ENCODE data around the gene RAB8B.

Gene RAB8B

DNA sequence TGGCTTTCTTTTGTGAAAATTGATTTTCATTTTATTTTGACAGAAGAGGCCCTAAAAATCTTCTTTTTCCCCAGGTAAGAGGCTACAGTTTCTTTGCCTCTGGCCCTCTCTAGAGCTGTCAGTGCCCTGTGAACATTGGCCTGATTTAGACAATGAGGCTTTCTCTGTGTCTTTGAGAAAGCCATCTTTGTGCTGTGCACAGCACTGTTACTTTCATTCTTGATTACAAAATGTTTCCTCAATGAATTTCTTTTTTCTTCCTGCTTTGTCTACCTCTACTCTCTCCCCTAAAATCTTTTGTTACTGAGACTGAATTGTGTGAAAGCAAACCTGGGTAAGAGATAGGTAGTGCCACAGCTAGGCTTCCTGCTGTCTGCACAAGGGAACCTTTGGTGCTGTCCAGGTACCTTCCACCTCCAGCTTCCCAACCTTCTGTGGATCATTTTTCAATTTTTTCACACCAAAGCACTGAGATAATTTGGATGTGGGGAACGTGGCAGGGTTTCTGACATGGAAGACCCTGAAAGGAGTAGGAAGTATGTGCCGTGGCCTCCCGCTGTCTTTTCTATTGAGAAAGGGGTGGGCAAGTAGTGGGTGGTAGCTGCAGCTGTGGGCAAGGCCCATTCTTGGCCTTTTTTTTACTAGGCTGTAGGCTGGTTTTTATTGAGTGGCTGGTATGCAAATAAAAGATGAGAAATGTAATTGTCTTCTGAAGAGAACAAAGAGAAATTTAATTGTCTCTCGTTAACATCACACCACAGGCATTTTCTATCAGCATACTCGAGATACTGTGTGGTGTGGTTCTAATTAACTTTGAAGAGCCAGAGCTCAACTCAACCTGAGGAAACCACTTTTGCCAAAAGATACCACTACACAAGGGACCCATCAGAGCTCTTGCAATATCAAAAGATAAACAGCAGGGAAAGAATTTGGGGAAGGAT, 21.0 kb downstream of the RAB8B start:
- DNase-seq = peak; percentile 8 to 11

DNA sequence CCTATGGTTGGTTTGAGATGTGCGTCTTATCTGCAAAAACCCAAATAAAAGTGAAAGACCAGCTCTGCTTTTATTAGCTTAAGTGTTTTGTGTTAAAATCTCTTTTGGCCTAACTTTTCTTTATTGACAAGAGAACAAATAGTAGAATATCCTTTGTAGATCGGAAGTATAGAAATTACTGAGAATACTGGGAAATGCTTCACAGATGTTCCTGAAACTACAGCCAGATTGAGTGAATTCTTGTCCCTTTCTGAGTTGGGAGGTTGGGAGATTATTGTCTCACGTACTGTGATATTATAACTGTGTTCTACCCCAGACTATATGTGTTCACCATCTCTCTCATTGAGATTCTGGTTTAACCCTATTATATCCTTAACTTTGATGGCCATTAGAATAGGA, 21.7 kb downstream of the RAB8B start:
- no peak for DNase-seq

DNA sequence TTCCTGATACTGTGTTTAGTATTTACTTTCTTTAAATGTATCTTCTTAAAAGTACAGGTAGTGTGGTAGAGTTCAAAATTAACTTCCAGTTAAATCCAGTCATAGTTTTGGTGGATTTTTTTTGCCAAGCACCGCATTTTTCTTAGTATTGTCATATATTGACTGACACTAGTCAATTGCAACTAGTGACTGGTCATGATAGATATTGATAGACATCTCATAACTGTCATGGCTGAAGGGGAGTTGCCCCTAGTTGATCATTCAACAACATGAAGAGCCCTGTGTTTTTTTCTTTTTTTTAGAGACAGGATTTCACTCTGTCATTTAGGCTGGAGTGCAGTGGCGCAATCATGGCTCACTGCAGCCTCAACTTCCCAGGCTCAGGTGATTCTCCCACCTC, 22.1 kb downstream of the RAB8B start:
- no peak for DNase-seq

DNA sequence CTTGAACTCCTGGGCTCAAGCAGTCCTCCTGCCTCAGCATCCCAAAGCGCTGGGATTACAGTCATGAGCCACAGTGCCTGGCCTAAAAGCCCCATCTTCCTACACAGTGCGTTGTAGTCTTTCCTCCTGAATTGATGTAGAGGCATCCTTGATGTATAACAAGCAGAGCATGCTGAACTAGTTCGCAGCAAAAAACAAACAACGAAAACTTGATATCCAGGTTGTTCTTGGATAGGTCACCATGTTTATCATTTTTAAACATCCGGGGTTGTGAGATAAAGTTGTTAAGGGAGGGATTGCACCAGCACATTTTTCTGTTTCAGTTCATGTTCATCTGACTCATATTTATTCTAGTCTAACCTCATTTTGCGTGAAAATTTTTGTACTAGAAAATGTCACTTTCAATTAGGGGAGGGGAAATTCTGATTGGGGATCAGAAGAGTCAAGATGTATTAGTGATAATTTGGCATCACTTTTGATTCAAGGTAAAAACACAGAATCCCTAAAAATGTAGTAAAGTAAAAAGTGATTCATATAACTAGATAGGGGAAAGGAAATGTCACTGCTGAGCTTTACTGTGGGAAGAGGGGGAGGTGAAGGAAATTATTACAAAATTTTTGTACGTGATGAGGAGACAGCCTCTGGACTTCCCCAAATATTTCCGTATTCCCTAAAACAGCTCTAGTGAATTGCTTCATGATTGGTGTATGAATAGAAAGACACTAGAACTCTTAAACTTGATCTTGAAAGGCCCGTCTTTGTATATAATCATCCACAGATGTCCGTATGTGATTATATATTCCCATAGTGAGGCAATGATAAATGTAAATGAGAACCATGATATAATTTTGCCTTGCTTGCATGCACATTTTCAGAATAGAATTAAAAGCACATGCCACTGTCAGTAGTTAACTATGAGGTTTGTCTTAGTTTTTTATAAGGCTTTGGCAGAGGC, 22.9 kb downstream of the RAB8B start:
- no peak for DNase-seq

DNA sequence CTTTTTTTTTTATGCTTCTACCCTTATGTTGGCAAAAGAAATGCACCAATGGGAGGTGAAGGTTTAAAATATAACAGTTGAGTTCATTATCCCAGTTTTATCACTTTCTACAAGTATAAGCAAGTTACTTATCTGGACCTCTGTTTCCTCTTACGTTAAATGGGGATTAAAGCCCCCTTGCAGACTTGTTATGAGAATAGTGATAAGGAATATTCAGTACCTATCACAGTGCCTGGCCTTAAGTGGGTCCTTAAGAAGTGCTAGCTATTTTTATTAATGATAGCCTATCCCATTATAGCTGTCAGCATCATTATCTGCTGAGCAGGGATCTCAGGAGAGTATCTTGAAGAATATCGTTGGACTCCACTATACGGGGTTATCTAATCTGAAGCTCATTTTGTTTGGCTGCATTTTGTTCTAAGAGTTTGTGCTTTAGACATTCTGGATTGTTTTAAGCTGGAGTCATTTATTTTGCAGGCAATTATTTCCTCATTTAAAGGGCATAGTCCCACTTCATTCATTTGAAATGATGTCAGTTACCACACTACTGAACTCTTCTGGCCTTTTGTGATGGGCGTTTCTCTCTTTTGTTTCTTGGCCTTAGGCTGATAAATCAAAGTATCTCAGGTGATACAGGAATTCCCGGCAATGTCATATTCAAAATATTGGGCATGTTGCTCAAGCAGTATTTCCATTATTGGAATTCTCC, 28.8 kb downstream of the RAB8B start:
- no peak for DNase-seq

DNA sequence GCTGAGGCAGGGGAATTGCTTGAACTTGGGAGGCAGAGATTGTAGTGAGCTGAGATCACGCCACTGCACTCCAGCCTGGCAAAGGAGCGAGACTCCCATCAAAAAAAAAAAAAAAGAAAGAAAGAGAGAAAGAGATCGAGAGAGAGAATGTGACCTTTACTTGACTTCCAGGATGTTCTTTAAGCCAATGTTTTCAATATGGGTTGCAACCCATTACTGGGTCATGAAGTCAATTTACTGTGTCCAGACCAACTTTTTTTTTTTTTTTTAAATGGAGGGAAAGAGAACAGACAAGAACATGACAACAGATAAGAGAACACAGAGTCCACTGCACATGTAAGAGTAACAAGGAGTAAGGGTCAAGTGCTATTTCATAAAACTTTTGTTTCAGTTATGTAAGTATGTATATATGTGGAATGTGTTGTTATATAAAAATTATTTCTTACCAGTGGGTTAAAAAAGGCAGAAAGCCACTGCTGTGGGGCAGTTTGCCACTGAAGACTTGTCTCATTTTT, 29.8 kb downstream of the RAB8B start:
- no peak for DNase-seq

DNA sequence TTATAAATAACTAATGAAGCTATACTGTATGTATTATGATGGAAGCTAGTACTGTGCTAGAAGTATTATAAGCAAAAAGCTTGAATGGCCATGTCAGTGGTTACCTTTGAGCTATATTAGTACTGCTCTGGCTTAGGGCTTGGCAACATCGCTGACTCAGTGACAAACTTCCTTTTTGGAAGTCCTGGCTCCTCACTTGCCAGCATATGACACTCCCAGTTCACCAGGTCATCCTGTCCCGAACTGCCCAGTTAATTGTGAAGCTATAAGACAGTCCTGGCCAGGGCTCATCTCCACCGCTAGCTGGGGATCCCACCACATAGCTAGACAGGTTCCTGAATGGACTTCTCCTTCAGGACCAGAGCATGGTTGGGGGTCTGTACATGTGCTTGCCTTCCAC, 31.9 kb downstream of the RAB8B start:
- DNase-seq = no peak

DNA sequence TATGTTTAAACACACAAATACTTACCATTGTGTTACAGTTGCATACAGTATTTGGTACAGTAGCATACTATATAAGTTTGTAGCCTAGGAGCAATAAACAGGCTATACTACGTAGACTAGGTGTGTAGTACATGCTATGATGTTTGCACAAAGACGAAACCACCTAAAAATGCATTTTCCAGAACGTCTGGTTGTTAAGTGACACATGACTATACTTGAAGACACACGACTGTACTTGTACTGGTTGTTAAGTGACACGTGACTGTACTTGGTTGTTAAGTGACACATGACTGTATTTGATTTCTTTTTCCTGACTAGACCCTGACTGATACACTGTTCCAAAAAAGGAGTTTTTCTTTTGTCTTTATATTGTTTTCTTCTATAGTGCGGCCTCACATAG, 34.1 kb downstream of the RAB8B start:
- no peak for DNase-seq

DNA sequence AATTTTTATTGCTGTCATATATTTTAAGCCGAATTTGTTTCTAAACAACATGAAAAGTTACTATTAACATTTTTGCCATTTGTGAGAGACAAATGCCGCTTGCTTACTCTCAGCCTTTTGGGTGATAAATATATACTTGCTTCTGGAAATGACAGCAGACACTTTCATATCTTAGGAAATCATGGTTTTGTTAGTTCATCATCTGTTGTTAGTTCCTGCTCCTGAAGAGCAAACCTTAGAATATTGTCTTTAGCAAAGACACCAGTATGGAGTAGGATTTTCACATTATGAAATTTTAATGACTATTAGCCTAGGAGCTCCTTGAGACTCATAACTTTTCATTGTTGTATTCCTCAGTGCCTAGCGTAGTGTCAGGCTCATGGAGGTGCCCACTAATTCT, 36.0 kb downstream of the RAB8B start:
- DNase-seq = no peak

DNA sequence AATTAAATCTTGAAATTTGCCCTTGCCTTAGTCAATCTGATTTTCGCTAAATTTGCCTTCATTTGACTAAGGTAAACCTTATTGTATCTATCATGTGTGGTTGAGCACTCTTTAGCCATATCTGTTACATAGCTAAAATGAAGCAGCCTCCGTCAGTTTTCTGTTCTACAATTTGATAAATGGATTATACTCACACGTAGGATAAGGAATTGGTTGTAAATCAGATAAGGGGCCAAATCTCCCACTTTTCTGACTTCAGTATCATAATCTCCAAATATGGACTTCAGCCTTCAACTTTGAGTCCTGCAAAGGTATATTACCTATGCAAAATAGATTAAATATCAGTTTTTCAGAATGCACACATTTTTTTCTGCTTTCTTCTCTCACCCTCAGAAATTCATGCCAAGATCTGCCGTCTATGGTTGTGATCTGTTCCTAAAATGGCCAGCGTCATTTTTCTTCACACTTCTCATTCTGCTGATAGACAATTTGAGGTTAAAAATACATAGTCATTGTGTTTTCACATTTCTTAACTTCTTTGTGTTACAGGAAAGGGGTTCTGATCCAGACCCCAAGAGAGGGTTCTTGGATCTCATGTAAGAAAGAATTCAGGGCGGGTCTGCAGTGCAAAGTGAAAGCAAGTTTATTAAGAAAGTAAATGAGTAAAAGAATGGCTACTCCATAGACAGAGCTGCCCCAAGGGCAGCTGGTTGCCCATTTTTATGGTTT, 36.9 kb downstream of the RAB8B start:
- DNase-seq = peak in 1 of 2 experiments; percentile 30

DNA sequence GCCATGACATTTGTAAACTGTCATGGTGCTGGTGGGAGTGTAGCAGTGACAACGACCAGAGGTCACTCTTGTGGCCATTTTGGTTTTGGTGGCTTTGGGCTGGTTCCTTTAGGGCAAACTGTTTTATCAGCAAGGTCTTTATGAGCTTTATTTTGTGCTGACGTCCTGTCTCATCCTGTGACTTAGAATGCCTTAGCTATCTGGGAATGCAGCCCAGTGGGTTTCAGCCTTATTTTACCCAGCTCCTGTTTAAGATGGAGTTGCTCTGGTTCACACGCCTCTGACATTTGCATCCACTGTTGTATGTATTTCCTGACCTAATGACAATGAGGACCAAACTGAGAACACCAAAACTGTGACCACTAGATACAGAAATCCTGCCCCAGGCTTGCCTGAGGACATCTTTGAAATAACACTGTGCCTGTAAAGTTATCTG, 37.6 kb downstream of the RAB8B start:
- no peak for DNase-seq

DNA sequence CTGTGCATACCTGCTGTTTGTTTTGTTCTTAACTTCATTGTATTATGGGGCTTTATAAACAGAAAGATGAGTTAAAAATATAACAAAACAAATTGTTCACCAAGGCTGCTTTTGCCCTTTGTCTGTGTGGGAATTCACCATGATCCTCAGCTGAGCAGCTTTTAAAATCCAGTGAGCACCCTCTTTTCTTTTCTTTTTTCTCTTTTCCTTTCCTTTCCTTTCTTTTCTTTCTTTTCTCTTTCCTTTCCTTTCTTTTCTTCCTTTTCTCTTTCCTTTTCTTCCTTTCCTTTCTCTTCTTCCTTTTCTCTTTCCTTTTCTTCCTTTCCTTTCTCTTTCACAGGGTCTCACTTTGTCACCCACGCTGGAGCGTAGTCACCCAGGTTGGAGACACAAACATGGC, 38.3 kb downstream of the RAB8B start:
- no peak for DNase-seq

DNA sequence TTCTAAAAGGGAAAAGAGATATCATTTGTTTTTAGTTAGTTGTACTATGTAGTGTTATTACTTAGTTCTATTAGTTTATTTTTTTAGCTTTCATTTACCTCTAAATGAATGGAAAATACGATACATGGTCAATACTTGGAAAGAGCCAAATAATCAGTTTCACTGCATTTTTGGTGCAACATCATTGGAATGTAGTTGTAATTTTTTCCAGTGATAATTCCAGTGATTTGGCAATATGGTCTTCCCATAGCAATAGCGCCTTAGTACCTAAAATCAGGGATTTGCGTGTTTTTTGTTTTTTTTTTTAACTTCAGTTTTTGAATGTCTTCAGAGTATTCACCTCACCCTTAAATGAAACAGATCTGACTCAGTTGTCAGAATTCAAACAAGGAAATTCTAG, 41.8 kb downstream of the RAB8B start:
- no peak for DNase-seq

DNA sequence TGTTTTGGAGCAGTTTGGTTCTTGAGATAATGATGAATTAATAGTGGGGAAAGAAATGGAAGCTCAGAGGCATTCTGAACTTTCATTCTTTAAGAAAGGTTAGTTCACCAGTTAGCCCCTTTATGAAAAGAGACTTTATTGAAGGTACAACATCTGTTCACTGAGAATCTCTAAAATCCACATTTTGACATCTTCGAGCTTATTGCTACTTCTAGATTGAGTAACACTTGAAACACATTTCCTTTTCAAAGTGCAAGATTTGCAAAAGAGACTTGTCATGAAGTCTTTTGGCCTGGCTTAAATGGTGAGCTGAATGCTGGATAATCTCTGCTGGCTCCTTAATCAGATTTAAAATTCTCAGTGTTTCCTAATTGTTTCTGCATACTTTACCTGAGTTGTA, 42.3 kb downstream of the RAB8B start:
- no peak for DNase-seq

DNA sequence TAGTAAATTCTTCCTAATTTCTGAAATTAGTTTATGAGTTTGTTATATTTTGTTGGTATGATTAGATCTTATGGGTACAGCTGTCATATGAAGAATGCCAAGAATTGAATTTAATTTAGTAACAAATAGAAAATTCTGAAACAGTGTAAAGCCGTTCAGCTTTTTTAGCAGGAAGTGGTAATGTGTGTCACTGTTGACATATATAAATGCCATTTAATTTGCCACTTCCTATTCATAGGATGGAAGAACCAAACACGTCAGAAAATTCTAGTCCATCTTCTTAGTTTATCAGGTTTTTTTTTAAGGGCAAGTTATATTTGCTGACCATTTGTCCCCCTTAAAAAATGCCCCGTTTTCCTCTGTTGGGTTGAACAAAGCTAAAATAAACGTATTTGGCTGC, 43.0 kb downstream of the RAB8B start:
- no peak for DNase-seq

DNA sequence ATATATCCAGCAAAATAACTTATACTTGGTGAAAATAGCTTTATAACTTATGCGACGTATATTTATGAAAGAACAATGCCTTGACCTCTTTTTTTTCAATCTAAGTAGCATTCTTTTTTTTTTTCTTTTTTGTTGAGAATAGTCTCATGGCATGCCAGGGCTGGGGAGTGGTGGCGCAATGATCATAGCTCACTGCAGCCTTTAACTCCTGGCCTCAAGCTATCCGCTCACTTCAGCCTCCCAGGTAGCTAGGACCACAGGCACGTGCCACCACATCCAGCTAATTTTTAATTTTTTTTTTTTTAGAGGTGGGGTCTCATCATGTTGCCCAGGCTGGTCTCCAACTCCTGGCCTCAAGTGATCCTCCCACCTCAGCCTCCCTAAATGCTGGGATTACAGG, 43.5 kb downstream of the RAB8B start:
- no peak for DNase-seq

DNA sequence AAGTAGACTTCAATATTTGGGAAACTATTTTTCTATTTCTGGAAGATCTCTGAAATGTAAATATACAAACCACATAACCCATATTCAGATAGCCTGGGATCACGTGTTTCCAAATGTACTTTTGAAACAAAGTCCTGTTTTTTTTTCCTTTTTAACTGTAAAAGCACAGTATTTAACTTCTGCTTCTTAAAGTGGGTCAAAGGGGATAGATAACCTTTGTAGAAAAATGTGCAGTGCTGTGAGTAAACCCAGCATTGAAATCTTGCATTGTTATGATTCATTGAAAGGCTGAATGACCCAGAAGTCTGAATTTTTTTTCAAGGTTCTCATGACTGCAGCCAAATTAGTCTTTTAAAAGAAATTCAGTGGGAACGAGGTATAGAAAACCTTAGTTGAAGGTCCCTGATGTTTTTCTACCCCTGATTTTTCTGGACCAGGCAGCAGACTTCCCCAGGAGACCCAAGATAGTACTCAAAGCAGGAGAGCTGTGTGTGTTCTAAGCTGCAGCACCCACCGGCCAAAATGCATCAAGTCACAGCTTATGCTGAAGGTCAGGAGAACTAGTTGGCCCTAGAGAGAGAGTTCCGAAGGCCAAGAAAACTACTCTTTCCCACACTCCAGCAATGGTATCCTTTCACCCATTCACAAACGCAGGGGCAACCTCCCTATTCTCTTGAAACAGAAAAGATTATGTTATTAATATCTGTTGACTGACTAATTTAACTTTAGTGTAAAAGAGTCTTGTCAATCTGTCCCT, 44.4 kb downstream of the RAB8B start:
- no peak for DNase-seq

DNA sequence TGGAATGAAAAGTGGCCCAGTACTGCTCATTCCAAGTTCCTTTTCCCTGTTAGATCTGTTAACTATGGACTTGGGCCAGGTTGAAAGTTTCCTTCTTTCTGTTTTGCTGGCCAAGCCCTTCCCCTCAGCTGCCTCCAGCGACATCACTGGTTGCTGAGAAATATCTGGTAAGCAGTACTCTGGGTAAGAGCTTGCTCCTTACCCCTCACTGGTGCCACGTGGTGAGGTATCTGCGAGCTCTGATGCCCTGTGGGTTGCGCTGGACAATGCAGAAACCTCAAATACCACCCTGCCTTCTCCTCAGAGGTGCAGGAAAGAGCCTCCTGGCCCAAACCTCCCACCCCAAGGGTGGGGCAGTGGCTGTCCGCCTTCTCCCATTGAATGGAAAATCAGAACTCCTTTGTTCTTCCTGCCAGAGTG, 45.1 kb downstream of the RAB8B start:
- DNase-seq = no peak

DNA sequence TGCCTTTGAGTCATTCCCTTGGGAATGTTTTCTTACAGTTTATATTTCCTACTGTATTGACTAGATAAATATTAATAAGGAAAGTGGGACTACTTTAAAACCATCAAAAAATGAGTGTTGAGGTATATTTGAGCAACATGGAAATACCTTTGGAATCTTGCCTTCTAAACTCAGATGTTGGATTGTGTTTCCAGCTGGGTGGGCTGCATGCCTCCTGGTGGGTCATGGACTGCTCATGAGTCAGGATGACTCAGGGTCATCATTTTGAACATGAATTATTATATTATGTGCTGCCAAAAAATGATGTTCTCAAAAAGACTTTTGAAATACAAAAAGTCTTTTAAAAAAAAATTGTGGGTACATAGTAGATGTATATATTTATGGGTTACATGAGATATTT, 46.9 kb downstream of the RAB8B start:
- DNase-seq = no peak

DNA sequence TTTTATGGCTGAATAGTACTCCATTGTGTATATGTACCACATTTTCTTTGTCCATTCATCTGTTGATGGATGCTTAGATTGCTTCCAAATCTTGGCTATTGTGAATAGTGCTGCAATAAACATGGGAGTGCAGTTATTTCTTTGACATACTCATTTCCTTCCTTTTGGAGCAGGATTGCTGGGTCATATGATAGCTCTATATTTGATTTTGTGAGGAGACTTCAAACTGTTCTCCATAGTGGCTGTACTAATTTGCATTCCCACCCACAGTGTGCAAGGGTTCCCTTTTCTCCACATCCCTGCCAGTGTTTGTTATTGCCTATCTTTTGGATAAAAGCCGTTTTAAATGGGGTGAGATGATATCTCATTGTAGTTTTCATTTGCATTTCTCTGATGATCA, 47.7 kb downstream of the RAB8B start:
- peak; percentile 84 to 88 for DNase-seq

DNA sequence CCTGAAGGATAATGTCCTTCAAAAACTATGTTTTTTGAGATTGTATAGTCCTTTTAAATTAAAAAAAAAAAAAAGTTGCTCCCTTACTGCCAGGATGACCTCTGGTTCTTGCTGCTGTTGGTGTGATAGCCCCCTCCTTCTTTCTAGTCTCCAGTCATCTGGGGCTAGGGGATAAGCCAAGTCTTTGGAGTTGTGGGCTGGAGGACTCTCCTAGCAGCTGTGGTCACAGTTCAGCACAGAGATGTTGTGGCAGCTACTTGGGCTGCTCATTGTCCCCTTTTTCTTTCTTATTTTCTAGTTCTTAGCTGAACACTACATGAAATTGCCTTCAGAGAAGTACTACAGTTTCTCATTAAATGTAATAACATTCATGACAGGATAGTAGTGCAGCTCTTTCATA, 48.8 kb downstream of the RAB8B start:
- DNase-seq = no peak
